Neural cell (in vitro differentiated cells): ENCODE measurements around the gene CYB5RL. TPM values are rescaled to one million over a fixed set of nuclear protein-coding genes. Genes with fewer than 3 reads are reported as not detected.

Source experiments
- H2AFZ ChIP-seq: fragments of 200-600, 300-800 bp; sonication (generic), shearing (Covaris generic); 2 replicates; pipeline ENCODE4 v1.6.0; 2014; ENCODE audit warnings: low read depth, mild to moderate bottlenecking, antibody characterized with exemption, low read length, moderate library complexity
- H3F3A ChIP-seq: fragments of 200-600 bp; shearing (Covaris generic); 2 replicates; pipeline ENCODE4 v1.6.1; 2016; ENCODE audit warnings: mild to moderate bottlenecking, moderate library complexity, mixed read lengths, antibody characterized with exemption, low read length; ENCODE audit not compliant: insufficient read depth, poor library complexity, severe bottlenecking
- H3K27ac ChIP-seq: fragments of 200-600, 300-800 bp; sonication (generic), shearing (Covaris generic); 2 replicates; pipeline ENCODE4 v1.5.1; 2014; ENCODE audit warnings: mild to moderate bottlenecking, low read length, moderate library complexity
- H3K27me3 ChIP-seq: fragments of 300-800, 200-600 bp; sonication (generic), shearing (Covaris generic); 2 replicates; pipeline ENCODE4 v1.6.0; 2014; ENCODE audit warnings: mild to moderate bottlenecking, low read depth, low read length, moderate library complexity; ENCODE audit not compliant: insufficient read depth
- H3K36me3 ChIP-seq: fragments of 300-800, 200-600 bp; sonication (generic), shearing (Covaris generic); 2 replicates; pipeline ENCODE4 v1.5.1; 2014; ENCODE audit warnings: mild to moderate bottlenecking, antibody characterized with exemption, low read length, moderate library complexity; ENCODE audit not compliant: insufficient read depth
- H3K4me2 ChIP-seq: fragments of 300-800, 200-600 bp; sonication (generic), shearing (Covaris generic); 2 replicates; pipeline ENCODE4 v1.6.0; 2014; ENCODE audit warnings: mild to moderate bottlenecking, low read length
- H3K4me3 ChIP-seq: fragments of 300-800, 200-600 bp; sonication (generic), shearing (Covaris generic); 2 replicates; pipeline ENCODE4 v1.5.1; 2014; ENCODE audit warnings: mild to moderate bottlenecking, low read length, moderate library complexity
- H3K79me2 ChIP-seq: fragments of 200-600 bp; shearing (Covaris generic); replicated peaks from 2 replicates; pipeline ENCODE4 v1.6.0; 2014; ENCODE audit warnings: mild to moderate bottlenecking, low read length, moderate library complexity; ENCODE audit not compliant: insufficient read depth
- H3K9ac ChIP-seq: fragments of 300-800, 200-600 bp; sonication (generic), shearing (Covaris generic); 2 replicates; pipeline ENCODE4 v1.6.1; 2016; ENCODE audit warnings: mild to moderate bottlenecking, low read length, mixed read lengths
- H3K9me2 ChIP-seq: fragments of 200-600 bp; shearing (Covaris generic); 2 replicates; pipeline ENCODE4 v1.6.1; 2016; ENCODE audit warnings: mild to moderate bottlenecking, low read length, mixed read lengths; ENCODE audit not compliant: insufficient read depth
- H3K9me3 ChIP-seq: fragments of 200-600, 300-800 bp; sonication (generic), shearing (Covaris generic); 2 replicates; pipeline ENCODE4 v1.6.1; 2016; ENCODE audit warnings: mild to moderate bottlenecking, mixed run types, low read length, moderate library complexity, mixed read lengths
- H4K20me1 ChIP-seq: fragments of 200-600 bp; shearing (Covaris generic); 2 replicates; pipeline ENCODE4 v1.6.1; 2016; ENCODE audit warnings: mild to moderate bottlenecking, mixed run types; ENCODE audit not compliant: insufficient read depth
- EP300 ChIP-seq: fragments of 450-650 bp; conservative IDR thresholded peaks from 2 replicates; pipeline ENCODE4 v1.6.1; 2014; ENCODE audit warnings: antibody characterized with exemption, mild to moderate bottlenecking, moderate library complexity; ENCODE audit not compliant: poor library complexity, severe bottlenecking
- EZH2 ChIP-seq: fragments of 200-600, 300-800 bp; shearing (Covaris generic), sonication (generic); IDR thresholded peaks from 2 replicates; pipeline ENCODE4 v1.6.1; 2014; ENCODE audit warnings: antibody characterized with exemption, low read length, borderline replicate concordance, mild to moderate bottlenecking; ENCODE audit not compliant: insufficient read depth, poor library complexity, severe bottlenecking
- MXI1 ChIP-seq: fragments of 450-650 bp; conservative IDR thresholded peaks from 2 replicates; pipeline ENCODE4 v1.6.1; 2014; ENCODE audit warnings: antibody characterized with exemption, mild to moderate bottlenecking; ENCODE audit not compliant: poor library complexity, severe bottlenecking
- POLR2AphosphoS5 ChIP-seq: IDR thresholded peaks from 2 replicates; pipeline ENCODE4 v1.6.1; 2012
- RAD21 ChIP-seq: fragments of 450-650 bp; conservative IDR thresholded peaks from 2 replicates; pipeline ENCODE4 v1.6.1; 2014; ENCODE audit warnings: antibody characterized with exemption, mild to moderate bottlenecking, moderate library complexity
- REST ChIP-seq: IDR thresholded peaks from 2 replicates; pipeline ENCODE4 v1.6.1; 2012; ENCODE audit warnings: borderline replicate concordance
- SMC3 ChIP-seq: fragments of 450-650 bp; conservative IDR thresholded peaks from 2 replicates; pipeline ENCODE4 v1.6.1; 2014; ENCODE audit warnings: antibody characterized with exemption, mild to moderate bottlenecking, moderate library complexity; ENCODE audit not compliant: poor library complexity
- TAF1 ChIP-seq: IDR thresholded peaks from 2 replicates; pipeline ENCODE4 v1.6.1; 2012; ENCODE audit warnings: low read depth
- polyA plus RNA-seq: library from polyadenylated mRNA; depleted of rRNA; stranded (reverse); fragments of >200 nt; gene quantifications from 2 replicates; pipeline ENCODE4 v1.2.3, GENCODE V29; 2014
- TF ChIP-seq, protein P1 (sequence below): fragments of 450-650 bp; IDR thresholded peaks from 2 replicates; pipeline ENCODE4 v1.5.1; 2014; ENCODE audit warnings: antibody characterized with exemption, mild to moderate bottlenecking, moderate library complexity; ENCODE audit not compliant: poor library complexity, severe bottlenecking

Gene CYB5RL
- polyA plus RNA-seq, 1 donor from 2014 or later = 1.6 TPM

DNA sequence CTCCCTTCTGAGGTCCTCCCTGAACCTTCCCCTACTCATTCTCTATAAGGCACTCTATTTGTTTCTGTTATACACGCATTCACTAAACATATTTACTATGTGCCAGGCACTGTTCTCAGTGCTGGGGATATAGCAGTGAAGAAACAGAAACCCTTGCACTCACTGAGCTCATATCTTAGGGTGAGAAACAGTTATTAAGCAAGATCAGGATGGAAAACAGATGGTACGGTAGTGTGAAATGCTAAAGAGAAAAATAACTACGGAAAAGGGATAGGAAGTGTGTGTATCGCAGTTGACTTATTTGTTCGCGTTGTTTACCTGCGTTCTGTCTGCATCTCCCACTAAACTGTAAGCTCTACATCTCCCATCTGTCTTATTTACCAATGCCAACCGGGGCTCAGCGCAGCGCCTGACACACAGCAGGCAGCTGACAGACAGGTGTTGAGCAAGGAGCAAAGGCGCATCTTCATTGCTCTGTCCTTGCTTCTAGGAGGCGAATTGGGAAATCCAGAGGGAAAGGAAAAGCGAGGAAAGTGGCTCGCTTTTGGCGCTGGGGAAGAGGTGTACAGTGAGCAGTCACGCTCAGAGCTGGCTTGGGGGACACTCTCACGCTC, 572 bp downstream of the CYB5RL start:
- Histone ChIP-seq H3K36me3 (no peaks in the 10 kb centered on the region), H3K27me3 (no peaks in the 10 kb centered on the region), H3K9me3 (no peaks in the 10 kb centered on the region), H3K9ac (peak overlapping the region; percentile 43), H4K20me1 (no peaks in the 10 kb centered on the region), H3K9me2 (no peaks in the 10 kb centered on the region), H3K79me2 (peaks cover 25% of the 10 kb centered on the region), H3F3A (no peaks in the 10 kb centered on the region), H3K4me3 (peak overlapping the region; percentile 93), H3K4me2 (peak overlapping the region; percentile 96), H2AFZ (peak overlapping the region; percentile 63), H3K27ac (peak overlapping the region; percentile 3)
- no peak for TF ChIP-seq POLR2AphosphoS5
- TF ChIP-seq MXI1 = no peak
- no peak for TF ChIP-seq REST
- no peak for TF ChIP-seq EZH2
- TF ChIP-seq, protein P1, sequence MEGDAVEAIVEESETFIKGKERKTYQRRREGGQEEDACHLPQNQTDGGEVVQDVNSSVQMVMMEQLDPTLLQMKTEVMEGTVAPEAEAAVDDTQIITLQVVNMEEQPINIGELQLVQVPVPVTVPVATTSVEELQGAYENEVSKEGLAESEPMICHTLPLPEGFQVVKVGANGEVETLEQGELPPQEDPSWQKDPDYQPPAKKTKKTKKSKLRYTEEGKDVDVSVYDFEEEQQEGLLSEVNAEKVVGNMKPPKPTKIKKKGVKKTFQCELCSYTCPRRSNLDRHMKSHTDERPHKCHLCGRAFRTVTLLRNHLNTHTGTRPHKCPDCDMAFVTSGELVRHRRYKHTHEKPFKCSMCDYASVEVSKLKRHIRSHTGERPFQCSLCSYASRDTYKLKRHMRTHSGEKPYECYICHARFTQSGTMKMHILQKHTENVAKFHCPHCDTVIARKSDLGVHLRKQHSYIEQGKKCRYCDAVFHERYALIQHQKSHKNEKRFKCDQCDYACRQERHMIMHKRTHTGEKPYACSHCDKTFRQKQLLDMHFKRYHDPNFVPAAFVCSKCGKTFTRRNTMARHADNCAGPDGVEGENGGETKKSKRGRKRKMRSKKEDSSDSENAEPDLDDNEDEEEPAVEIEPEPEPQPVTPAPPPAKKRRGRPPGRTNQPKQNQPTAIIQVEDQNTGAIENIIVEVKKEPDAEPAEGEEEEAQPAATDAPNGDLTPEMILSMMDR = no peak
- no peak for TF ChIP-seq TAF1
- TF ChIP-seq SMC3 = no peak
- no peak for TF ChIP-seq EP300
- TF ChIP-seq RAD21 = no peak

DNA sequence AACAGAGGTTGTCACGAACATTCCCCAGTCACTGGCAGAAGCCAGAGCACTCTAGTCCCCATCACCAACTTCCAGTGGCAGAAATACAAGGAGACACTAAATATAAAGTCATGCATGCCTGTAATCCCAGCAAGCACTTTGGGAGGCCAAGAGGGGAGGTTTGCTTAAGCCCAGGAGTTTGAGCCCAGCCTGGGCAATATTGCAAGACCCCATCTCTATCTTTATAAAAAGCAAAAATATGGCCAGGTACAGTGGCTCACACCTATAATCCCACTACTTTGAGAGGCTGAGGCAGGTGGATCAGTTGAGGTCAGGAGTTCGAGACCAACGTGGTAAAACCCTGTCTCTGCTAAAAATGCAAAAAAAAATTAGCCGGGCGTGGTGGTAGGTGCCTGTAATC, 6.4 kb downstream of the CYB5RL start:
- no peaks in the 10 kb centered on the region for H4K20me1 ChIP-seq
- no peaks in the 10 kb centered on the region for H3K9me3 ChIP-seq
- no peak overlapping the region for H3K4me2 ChIP-seq
- no peak overlapping the region for H3K27ac ChIP-seq
- H3K79me2 ChIP-seq = no peaks in the 10 kb centered on the region
- H3K9ac ChIP-seq = no peak overlapping the region
- no peaks in the 10 kb centered on the region for H3K36me3 ChIP-seq
- H3K27me3 ChIP-seq = no peaks in the 10 kb centered on the region
- H3F3A ChIP-seq = no peaks in the 10 kb centered on the region
- H3K4me3 ChIP-seq = no peak overlapping the region
- H3K9me2 ChIP-seq = no peaks in the 10 kb centered on the region
- H2AFZ ChIP-seq = no peak overlapping the region
- TF ChIP-seq, protein P1 = no peak
- TF ChIP-seq TAF1 (no peak), EZH2 (no peak), EP300 (no peak), MXI1 (no peak), SMC3 (no peak), RAD21 (no peak), POLR2AphosphoS5 (no peak), REST (no peak)
